ENCODE data around the gene BLMH. TPM values are rescaled to one million over a fixed set of nuclear protein-coding genes. Genes with fewer than 3 reads are reported as not detected.

The BLMH gene
- total RNA-seq, 1 experiment from 2014 or later, result 94.3 TPM

GRCh38 chr17:30234296-30234695 is 57.4 kb downstream of the BLMH start:
- intact Hi-C loops (cut with micrococcal nuclease; ENCODE audit: unreplicated experiment), result no loop called here
- Histone ChIP-seq H3K27ac (ENCODE audit: low read depth, low read length, poor library complexity, severe bottlenecking) (no peak overlapping the region), H3K36me3 (ENCODE audit: insufficient read depth, low read length, poor library complexity, severe bottlenecking) (no peaks in the 10 kb centered on the region), H3K9me3 (ENCODE audit: low read depth, low read length, poor library complexity, severe bottlenecking) (no peaks in the 10 kb centered on the region), H3K27me3 (replicated peaks; ENCODE audit: insufficient read depth, low read depth, low read length, poor library complexity) (peaks cover 51% of the 10 kb centered on the region), H3K4me1 (ENCODE audit: insufficient read depth, low read length, poor library complexity, severe bottlenecking) (peaks cover 8% of the 10 kb centered on the region), H3K4me3 (ENCODE audit: low read depth, low read length, poor library complexity, severe bottlenecking) (no peak overlapping the region)
- ChIA-PET CTCF (no interaction called here), POLR2A (ENCODE audit: low non-redundant PET) (no interaction called here)
- TF ChIP-seq CTCF (conservative IDR thresholded peaks at IDR 0.05; ENCODE audit: low read depth, low read length), result no peak
- no peak for TF ChIP-seq EZH2 (IDR thresholded peaks at IDR 0.05; ENCODE audit: borderline replicate concordance, low read depth, low read length, poor library complexity, severe bottlenecking)
- BruUV-seq (replicated peaks), result no TSS peak
- no peak for DNase-seq (ENCODE audit: low spot score)

GRCh38 chr17:30232824-30233427 is 58.8 kb downstream of the BLMH start:
- no TSS peak for BruUV-seq (replicated peaks)
- Histone ChIP-seq H3K27me3 (replicated peaks; ENCODE audit: insufficient read depth, low read depth, low read length, poor library complexity) (peaks cover 51% of the 10 kb centered on the region), H3K9me3 (ENCODE audit: low read depth, low read length, poor library complexity, severe bottlenecking) (no peaks in the 10 kb centered on the region), H3K4me3 (ENCODE audit: low read depth, low read length, poor library complexity, severe bottlenecking) (no peak overlapping the region), H3K36me3 (ENCODE audit: insufficient read depth, low read length, poor library complexity, severe bottlenecking) (no peaks in the 10 kb centered on the region), H3K4me1 (ENCODE audit: insufficient read depth, low read length, poor library complexity, severe bottlenecking) (peaks cover 8% of the 10 kb centered on the region), H3K27ac (ENCODE audit: low read depth, low read length, poor library complexity, severe bottlenecking) (no peak overlapping the region)
- TF ChIP-seq EZH2 (IDR thresholded peaks at IDR 0.05; ENCODE audit: borderline replicate concordance, low read depth, low read length, poor library complexity, severe bottlenecking), result no peak
- no peak for TF ChIP-seq CTCF (conservative IDR thresholded peaks at IDR 0.05; ENCODE audit: low read depth, low read length)
- ChIA-PET CTCF (no interaction called here), POLR2A (ENCODE audit: low non-redundant PET) (no interaction called here)
- no peak for DNase-seq (ENCODE audit: low spot score)
- intact Hi-C loops (cut with micrococcal nuclease; ENCODE audit: unreplicated experiment), result no loop called here

DNA sequence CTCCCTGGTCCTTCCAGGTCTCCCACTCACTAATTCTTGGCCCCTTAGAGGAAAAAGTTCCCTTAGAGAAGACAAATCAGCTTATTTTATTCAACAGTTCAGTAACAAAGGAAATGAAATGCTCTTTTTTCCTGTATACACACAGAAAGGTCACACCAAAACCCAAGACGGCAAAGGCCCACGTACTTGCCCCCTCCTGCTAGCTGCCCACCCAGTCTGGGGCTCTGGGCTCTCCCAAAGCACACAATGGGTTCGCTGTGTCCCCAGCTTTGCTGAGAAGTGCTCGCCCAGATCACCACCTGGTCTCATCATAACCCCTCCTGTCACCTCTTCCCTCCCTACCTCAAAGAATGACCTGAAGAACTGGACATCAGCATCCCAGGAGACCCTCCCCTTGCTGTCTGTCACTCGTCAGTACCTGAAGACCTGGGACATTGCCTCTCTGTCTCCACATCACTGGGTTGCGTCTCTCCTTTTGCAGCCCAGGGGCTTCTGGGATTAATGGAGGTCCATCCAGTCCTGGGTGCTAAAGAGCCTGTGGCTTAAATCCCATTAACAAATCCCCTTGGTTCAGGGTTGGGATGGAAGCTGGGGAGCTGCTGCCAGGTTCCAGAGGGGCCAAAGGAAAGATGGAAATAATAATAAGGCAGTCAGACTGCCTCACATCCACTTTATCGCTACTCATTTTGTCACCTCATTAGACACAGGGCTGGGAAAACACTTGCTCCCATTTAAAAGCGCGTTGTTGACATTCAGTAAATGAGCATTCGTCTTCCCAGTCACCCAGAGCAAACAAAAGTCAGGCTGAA is 59.5 kb downstream of the BLMH start:
- Histone ChIP-seq H3K9me3 (ENCODE audit: low read depth, low read length, poor library complexity, severe bottlenecking) (no peaks in the 10 kb centered on the region), H3K4me3 (ENCODE audit: low read depth, low read length, poor library complexity, severe bottlenecking) (no peak overlapping the region), H3K4me1 (ENCODE audit: insufficient read depth, low read length, poor library complexity, severe bottlenecking) (peaks cover 8% of the 10 kb centered on the region), H3K27ac (ENCODE audit: low read depth, low read length, poor library complexity, severe bottlenecking) (no peak overlapping the region), H3K27me3 (replicated peaks; ENCODE audit: insufficient read depth, low read depth, low read length, poor library complexity) (peaks cover 51% of the 10 kb centered on the region), H3K36me3 (ENCODE audit: insufficient read depth, low read length, poor library complexity, severe bottlenecking) (no peaks in the 10 kb centered on the region)
- ChIA-PET POLR2A (ENCODE audit: low non-redundant PET) (no interaction called here), CTCF (no interaction called here)
- BruUV-seq (replicated peaks), result no TSS peak
- TF ChIP-seq EZH2 (IDR thresholded peaks at IDR 0.05; ENCODE audit: borderline replicate concordance, low read depth, low read length, poor library complexity, severe bottlenecking) (no peak), CTCF (conservative IDR thresholded peaks at IDR 0.05; ENCODE audit: low read depth, low read length) (no peak)
- intact Hi-C loops (cut with micrococcal nuclease; ENCODE audit: unreplicated experiment), result no loop called here
- DNase-seq (ENCODE audit: low spot score), result no peak

Measured in A673 (cell line).